Brain pericyte (primary cell): Measurements from ENCODE around the gene CMKLR1.

Experiments used
- DNase-seq: peaks from one replicate; pipeline ENCODE4 v3.0.0-alpha.2; 2012; ENCODE audit warnings: low read depth, low spot score

Gene CMKLR1

GRCh38 chr12:108361606-108362005 lies 22.5 kb upstream of the CMKLR1 start:
- DNase-seq: no peak

GRCh38 chr12:108360487-108360886 lies 21.4 kb upstream of the CMKLR1 start:
- peak; percentile 70 for DNase-seq

DNA sequence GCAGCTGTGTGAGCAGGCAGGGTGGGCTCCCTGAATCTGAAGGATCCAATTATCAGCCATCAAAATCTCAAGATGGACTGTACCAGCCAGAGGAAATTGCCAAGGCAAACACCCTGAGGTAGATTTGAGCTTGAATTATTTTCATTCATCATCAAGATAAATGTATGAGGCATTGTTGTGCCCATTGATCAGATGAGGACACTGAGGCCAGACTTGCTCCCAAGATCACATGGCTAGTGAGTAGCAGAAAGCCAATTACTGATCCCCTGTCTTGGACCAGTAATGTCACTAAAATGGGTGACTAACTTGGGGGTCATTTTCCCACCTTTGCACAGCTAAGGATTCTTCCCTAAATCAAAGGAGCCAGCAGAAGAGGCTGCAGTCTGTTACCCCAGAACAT lies 20.9 kb upstream of the CMKLR1 start:
- DNase-seq: no peak

DNA sequence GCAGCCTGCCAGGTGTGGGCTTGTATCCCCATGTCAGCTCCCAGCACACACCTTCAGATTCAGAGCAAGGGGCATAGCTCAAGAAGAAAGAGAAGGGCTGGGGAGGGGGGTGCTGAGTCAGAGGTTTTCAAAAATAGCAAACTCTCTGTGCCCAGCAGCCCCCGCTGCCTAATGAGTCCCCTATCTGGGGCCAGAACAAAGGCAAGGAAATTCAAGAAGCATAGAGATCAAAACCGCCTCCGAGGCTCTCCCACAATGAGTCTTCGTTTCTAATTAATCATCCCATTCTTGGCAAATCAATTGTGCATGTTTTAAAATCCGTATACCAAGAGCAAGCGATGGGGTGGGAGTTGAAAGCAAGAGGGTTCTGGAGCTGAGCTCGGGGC lies 19.5 kb upstream of the CMKLR1 start:
- no peak for DNase-seq

DNA sequence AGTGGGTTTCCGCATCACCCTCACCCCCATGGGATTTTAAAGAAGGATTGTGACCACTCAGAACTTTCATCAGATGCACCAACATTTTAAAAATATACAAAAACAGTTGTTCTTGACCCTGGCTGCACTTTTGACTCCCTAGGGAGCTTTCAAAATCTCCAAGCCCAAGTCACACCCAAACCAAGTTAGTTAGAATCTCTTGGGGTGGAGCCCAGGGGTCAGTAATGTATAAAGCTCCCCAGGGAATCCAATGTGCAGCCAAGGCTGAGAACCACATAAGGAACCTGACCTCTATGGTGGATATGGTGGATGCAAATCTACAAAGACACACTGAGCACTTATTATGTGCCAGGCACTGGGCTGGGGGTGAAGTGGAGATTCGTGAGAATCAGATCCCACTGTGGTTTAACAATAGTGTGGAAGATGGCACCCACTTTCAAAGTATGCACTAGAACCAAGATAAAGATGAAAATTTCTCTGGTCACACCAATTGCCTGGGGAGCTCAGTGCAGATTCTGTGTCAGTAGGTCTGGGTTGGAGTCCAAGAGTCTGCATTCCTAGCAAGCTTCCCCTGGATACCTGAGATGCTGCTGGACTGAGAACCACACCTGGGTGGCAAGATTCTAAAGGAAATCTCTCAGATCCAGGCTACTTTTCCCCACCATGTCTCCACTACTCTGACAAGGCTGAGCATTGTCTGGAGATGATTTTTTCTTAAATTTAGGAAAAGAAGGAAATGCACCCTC lies 18.9 kb upstream of the CMKLR1 start:
- DNase-seq: no peak

DNA sequence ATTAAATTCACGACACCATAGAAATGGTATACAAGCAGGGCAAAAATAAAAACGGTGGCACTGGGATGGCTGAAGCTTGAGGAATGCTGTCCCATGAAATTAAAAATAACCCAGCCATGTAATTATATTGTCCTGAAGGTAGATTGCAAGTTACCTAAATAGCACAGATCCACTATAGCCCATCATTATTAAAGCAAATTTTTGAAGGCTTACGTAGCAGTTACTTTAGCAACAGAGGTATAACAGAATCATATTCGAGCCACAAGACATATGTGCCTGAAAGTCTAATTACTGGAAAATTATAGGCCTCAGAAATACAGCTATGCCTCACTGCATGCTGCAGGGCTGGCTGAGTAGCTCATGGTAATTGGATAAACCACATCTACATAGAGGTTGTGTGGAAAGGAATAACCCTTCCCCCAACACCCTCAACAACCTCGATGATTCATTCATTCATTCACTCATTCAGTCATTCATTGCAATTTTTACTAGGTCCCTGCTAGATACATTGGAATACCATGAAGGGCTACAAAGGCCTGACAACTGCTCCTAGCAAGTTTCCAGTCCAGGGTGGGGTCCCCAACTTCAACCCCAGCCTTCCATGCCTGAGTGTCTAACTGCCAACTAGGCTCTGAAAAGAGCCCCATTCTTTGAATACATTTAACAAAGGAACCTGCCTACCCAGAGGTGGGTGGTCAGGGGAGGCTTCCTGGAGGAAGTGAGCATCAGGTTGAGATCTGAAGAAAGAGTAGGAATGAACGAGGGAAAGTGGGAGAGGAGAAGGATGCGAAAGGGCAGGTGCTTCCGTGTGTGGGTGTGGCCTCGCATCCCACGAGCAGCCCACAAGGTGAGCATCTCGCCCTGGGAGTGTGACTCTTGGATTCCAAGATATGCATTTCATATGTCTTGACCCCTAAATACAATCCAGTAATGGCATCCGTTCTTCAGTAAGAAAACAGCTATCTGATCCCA lies 18.0 kb upstream of the CMKLR1 start:
- no peak for DNase-seq

- no peak for DNase-seq
Observed at GRCh38 chr12:108355069-108355468, 16.0 kb upstream of the CMKLR1 start.

GRCh38 chr12:108352591-108352990 lies 13.5 kb upstream of the CMKLR1 start:
- no peak for DNase-seq

DNA sequence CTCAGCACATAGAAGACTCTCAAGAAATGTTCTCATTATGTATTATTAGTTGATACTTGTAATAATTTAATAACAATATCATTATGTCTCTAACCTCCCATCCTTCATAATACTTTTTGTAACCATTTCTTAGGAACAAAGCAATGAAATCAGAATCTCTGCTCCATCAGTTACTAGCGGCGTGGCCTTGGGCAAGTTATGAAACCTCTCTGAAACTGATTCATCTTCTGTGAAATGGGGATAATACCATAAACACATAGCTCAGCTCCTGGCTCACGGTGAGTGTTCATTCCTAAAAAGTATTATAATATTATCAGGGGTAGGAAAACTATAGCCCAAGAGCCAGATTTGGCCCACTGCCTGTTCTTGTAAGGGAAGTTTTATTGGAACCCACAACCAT lies 11.4 kb upstream of the CMKLR1 start:
- DNase-seq: no peak

DNA sequence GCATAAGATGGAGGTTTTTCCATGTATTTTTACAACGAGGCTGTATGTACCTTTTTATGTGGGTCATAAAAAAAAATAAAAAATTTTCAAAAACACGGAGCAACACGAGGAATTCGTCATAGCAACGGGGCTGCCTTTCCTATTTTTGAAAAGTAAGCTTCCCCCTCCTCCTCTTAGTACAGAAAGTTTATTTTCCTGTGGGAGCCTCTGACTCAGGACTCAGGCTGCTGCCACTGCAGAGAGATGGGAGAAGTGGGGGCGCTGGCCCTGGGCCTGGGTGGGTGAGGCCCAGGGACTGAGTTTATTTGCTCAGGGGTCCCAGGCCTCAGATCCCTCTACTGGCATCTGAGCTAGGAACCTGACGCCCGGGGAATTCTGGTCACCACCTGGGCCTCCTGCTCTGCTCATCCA lies 10.2 kb upstream of the CMKLR1 start:
- no peak for DNase-seq

- DNase-seq: no peak
Observed at GRCh38 chr12:108348842-108349241, 9.7 kb upstream of the CMKLR1 start.

DNA sequence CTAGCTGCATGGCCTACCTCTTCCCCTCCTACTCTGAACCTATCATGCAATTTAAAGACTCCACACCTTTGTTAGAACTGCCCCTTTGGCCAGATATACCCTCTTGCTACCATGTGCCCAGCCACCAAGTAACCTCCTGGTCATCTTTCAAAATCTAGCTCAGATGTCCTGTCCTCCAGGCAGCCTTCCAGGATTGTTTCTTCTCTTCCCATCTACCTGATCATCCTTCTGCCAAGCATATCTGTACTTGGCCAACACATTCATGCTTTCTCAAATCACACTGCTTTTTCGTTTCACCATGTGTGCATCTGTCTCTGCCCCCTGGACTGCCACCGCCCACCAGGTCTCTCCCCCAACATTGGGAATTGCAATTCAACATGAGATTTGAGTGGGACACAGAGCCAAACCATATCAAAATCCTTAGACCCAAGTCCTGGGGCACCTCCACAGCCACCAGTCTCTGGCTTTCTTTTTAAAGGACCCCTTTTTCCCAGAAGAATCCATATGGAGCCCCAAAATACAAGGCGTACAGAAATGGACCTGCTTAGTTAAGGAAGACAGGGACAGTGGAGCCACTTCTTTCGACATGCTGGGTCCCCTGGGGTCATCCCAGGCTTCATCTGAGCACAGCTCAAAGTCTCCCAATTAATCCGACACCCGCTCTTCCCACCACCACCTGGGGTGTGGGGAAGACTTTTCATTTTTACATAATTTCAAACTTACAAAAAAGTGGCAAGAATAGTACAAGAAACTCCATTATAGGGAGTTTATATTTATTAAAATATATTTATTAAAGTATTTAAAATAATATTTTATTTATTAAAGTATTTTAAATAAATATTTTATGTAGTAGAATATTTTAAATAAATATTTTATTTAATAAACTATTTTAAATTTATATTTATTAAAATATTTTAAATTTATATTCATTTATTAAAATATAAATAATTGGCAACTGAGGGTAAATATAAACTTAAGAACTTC lies 7.9 kb upstream of the CMKLR1 start:
- no peak for DNase-seq

- DNase-seq: no peak
Observed at GRCh38 chr12:108345716-108346633, 6.9 kb upstream of the CMKLR1 start.

GRCh38 chr12:108342985-108343384 lies 3.9 kb upstream of the CMKLR1 start:
- DNase-seq: no peak

GRCh38 chr12:108341854-108342847 lies 3.0 kb upstream of the CMKLR1 start:
- DNase-seq: no peak

DNA sequence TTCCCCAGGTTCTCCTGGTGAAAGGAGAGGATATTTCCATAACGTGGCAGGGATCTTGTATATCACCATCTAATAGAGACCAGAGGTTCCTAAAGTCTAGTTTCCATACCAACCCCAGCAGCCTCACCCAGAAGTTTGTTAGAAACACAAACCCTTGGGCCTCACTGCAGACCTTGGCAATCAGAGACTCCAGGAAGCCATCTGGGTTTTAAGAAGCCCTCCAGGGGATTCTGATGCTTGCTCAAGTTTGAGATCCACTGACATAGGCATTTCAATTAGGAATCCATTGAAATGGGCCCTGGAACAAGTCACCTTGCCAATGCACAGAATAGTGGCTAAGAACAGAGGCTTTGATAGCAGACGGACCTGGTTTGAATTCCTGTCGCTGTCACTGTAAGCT lies 2.2 kb upstream of the CMKLR1 start:
- DNase-seq: no peak

DNA sequence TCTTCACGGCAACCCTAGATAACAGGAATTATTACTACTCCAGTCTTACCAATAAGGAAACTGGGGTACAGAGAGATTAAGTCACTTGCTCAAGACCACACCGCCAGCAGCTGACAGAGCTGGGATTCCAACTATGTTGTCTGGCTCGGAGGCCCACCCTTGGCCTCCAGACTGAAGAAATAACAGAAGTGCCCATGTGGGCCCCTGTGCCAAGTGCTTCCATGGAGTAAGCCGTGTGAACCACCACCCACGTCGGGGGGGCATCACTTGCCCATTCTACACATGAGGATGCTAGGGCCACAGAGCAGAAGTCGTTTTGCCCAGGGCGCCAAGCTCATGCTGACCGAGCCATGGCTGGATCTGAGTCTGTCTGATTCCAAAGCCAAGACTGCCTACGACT lies 926 bp upstream of the CMKLR1 start:
- DNase-seq: no peak

- no peak for DNase-seq
Observed at GRCh38 chr12:108337235-108338223, 1.6 kb downstream of the CMKLR1 start.
